Measurements from ENCODE around the gene GREB1.

The GREB1 gene

GRCh38 chr2:11613297-11613696 lies 79.5 kb downstream of the GREB1 start:
- no peak for DNase-seq

- no peak for DNase-seq
Observed at GRCh38 chr2:11615209-11615608, 81.4 kb downstream of the GREB1 start.

GRCh38 chr2:11616097-11616687 lies 82.3 kb downstream of the GREB1 start:
- DNase-seq: no peak

GRCh38 chr2:11616851-11617415 lies 83.1 kb downstream of the GREB1 start:
- no peak for DNase-seq

- DNase-seq: no peak
Observed at GRCh38 chr2:11617527-11617926, 83.7 kb downstream of the GREB1 start.

- no peak for DNase-seq
Observed at GRCh38 chr2:11617984-11618707, 84.3 kb downstream of the GREB1 start.

- DNase-seq: no peak
Observed at GRCh38 chr2:11618708-11619062, 84.8 kb downstream of the GREB1 start.

GRCh38 chr2:11621410-11621809 lies 87.6 kb downstream of the GREB1 start:
- no peak for DNase-seq

GRCh38 chr2:11622611-11623010 lies 88.8 kb downstream of the GREB1 start:
- DNase-seq: no peak

- no peak for DNase-seq
Observed at GRCh38 chr2:11624893-11625292, 91.0 kb downstream of the GREB1 start.

- DNase-seq: no peak
Observed at GRCh38 chr2:11625671-11626070, 91.8 kb downstream of the GREB1 start.

- no peak for DNase-seq
Observed at GRCh38 chr2:11628675-11629074, 94.8 kb downstream of the GREB1 start.

GRCh38 chr2:11629215-11629614 lies 95.4 kb downstream of the GREB1 start:
- no peak for DNase-seq

GRCh38 chr2:11629851-11630250 lies 96.0 kb downstream of the GREB1 start:
- no peak for DNase-seq

GRCh38 chr2:11630855-11631254 lies 97.0 kb downstream of the GREB1 start:
- no peak for DNase-seq

GRCh38 chr2:11631462-11631861 lies 97.6 kb downstream of the GREB1 start:
- no peak for DNase-seq

- no peak for DNase-seq
Observed at GRCh38 chr2:11633923-11634478, 100.2 kb downstream of the GREB1 start.

- DNase-seq: no peak
Observed at GRCh38 chr2:11634584-11634983, 100.7 kb downstream of the GREB1 start.

- DNase-seq: no peak
Observed at GRCh38 chr2:11635141-11635540, 101.3 kb downstream of the GREB1 start.

- DNase-seq: no peak
Observed at GRCh38 chr2:11636593-11637295, 102.9 kb downstream of the GREB1 start.

GRCh38 chr2:11637546-11637945 lies 103.7 kb downstream of the GREB1 start:
- no peak for DNase-seq

GRCh38 chr2:11639503-11639902 lies 105.7 kb downstream of the GREB1 start:
- no peak for DNase-seq

GRCh38 chr2:11640132-11640531 lies 106.3 kb downstream of the GREB1 start:
- DNase-seq: no peak

GRCh38 chr2:11642972-11643371 lies 109.1 kb downstream of the GREB1 start:
- DNase-seq: no peak
